NCI-H524 treated with DMSO at 0.1 percent for 48 hours (cell line): ENCODE measurements around the gene TNS3.

ENCODE experiments used
- DNase-seq: peaks from one replicate; lab custom pipeline; 2025; lab: John Stamatoyannopoulos, UW

The TNS3 gene

GRCh38 chr7:47384755-47385535 lies 197.0 kb downstream of the TNS3 start:
- DNase-seq, result no peak

GRCh38 chr7:47383696-47384445 lies 198.0 kb downstream of the TNS3 start:
- no peak for DNase-seq

GRCh38 chr7:47383072-47383471 lies 198.8 kb downstream of the TNS3 start:
- DNase-seq, result no peak

- no peak for DNase-seq
Observed at GRCh38 chr7:47382200-47382599, 199.7 kb downstream of the TNS3 start.

GRCh38 chr7:47381134-47381495 lies 200.8 kb downstream of the TNS3 start:
- DNase-seq, result no peak

- DNase-seq, result no peak
Observed at GRCh38 chr7:47380325-47381133, 201.4 kb downstream of the TNS3 start.

GRCh38 chr7:47379629-47380324 lies 202.1 kb downstream of the TNS3 start:
- DNase-seq, result no peak

GRCh38 chr7:47378728-47379395 lies 203.0 kb downstream of the TNS3 start:
- no peak for DNase-seq

GRCh38 chr7:47377741-47378140 lies 204.2 kb downstream of the TNS3 start:
- no peak for DNase-seq

- no peak for DNase-seq
Observed at GRCh38 chr7:47376991-47377616, 204.8 kb downstream of the TNS3 start.

GRCh38 chr7:47375121-47375938 lies 206.6 kb downstream of the TNS3 start:
- DNase-seq, result no peak

GRCh38 chr7:47374538-47374937 lies 207.4 kb downstream of the TNS3 start:
- DNase-seq, result no peak

- DNase-seq, result no peak
Observed at GRCh38 chr7:47373871-47374451, 207.9 kb downstream of the TNS3 start.

- DNase-seq, result no peak
Observed at GRCh38 chr7:47371733-47372368, 210.1 kb downstream of the TNS3 start.

GRCh38 chr7:47371317-47371716 lies 210.6 kb downstream of the TNS3 start:
- DNase-seq, result no peak

GRCh38 chr7:47370461-47371042 lies 211.4 kb downstream of the TNS3 start:
- no peak for DNase-seq

- DNase-seq, result no peak
Observed at GRCh38 chr7:47369736-47370135, 212.2 kb downstream of the TNS3 start.

GRCh38 chr7:47368190-47368812 lies 213.6 kb downstream of the TNS3 start:
- DNase-seq, result no peak
